B cell (primary cell): ENCODE measurements around the gene KLF7.

Experiments
- CTCF ChIP-seq: fragments of 200-600 bp; IDR thresholded peaks from one replicate; pipeline ENCODE4 v1.8.0; 2022; ENCODE audit warnings: antibody characterized with exemption, mild to moderate bottlenecking
- EZH2 ChIP-seq: IDR thresholded peaks from 2 replicates; pipeline ENCODE4 v1.6.1; 2012; ENCODE audit warnings: borderline replicate concordance, low read depth, mild to moderate bottlenecking, moderate library complexity, low read length; ENCODE audit not compliant: insufficient read depth, poor library complexity, severe bottlenecking

GRCh38 chr2:207073412-207073800 is 92.3 kb downstream of the KLF7 start:
- no peak for TF ChIP-seq EZH2
- TF ChIP-seq CTCF, result no peak
